A549 (cell line): ENCODE results near the gene NINL. TPM values are rescaled to one million over a fixed set of nuclear protein-coding genes. Genes with fewer than 3 reads are reported as not detected.
"Not testable (repeated sequence)": the region's sequence is repeated elsewhere in the genome, so short reads cannot be mapped to it uniquely, and the experiment has no call there.

Source experiments
- ATAC-seq, 2 experiments: fragments of 200-7000 bp in 1 of 2; fragments of >200 bp in 1 of 2; cut with Nextera tagmentation in 1 of 2; cut with Tn5 transposase in 1 of 2; 3 replicates each; pipeline versions ENCODE4 v1.8.0 to v1.9.1; 2018 to 2020; ENCODE audit warnings: mild to moderate bottlenecking in 1 of 2, moderate library complexity in 1 of 2
- CTCF ChIA-PET: fragments of 300-600 bp; sonication (Branson Sonifier 250); formaldehyde crosslinking; extraction: SDS; loops from one replicate; lab custom pipeline; 2021; ENCODE audit warnings: antibody characterized with exemption, inconsistent platforms; lab: Yijun Ruan, JAX
- POLR2A ChIA-PET: fragments of 350-600 bp; formaldehyde crosslinking; extraction: SDS; loops from one replicate; lab custom pipeline; 2021; ENCODE audit warnings: antibody characterized with exemption, inconsistent platforms; lab: Yijun Ruan, JAX
- DNase-seq, 2 experiments: peaks; one replicate each; pipeline versions ENCODE4 v3.0.0 to v3.0.0-alpha.2; 2011 to 2016; ENCODE audit warnings: low read depth in 1 of 2, low spot score in 1 of 2
- FAIRE-seq: peaks from 2 replicates; lab custom pipeline; 2011; peaks lifted over from hg19 to GRCh38; lab: Jason Lieb, UNC
- H3K27ac ChIP-seq, 2 experiments: fragments of >200 bp; sonication (Bioruptor Twin); formaldehyde crosslinking; 3 replicates each; pipeline ENCODE4 v1.5.1; 2016 to 2017
- H3K4me1 ChIP-seq: fragments of >200 bp; sonication (Bioruptor Twin); formaldehyde crosslinking; 3 replicates; pipeline ENCODE4 v1.6.1; 2016
- H3K4me2 ChIP-seq: fragments of >200 bp; sonication (Bioruptor Twin); formaldehyde crosslinking; 3 replicates; pipeline ENCODE4 v1.6.1; 2016
- H3K4me3 ChIP-seq: fragments of >200 bp; sonication (Bioruptor Twin); formaldehyde crosslinking; 3 replicates; pipeline ENCODE4 v1.5.1; 2016
- H3K9me3 ChIP-seq: fragments of >200 bp; sonication (Bioruptor Twin); formaldehyde crosslinking; 3 replicates; pipeline ENCODE4 v1.6.1; 2016
- ATOH8 ChIP-seq: fragments of 250-450 bp; sonication (Bioruptor Pico); IDR thresholded peaks from 2 replicates; pipeline ENCODE4 v1.5.0; 2020; ENCODE audit warnings: low read depth, mild to moderate bottlenecking, moderate library complexity
- BHLHE40 ChIP-seq: IDR thresholded peaks from 2 replicates; pipeline ENCODE4 v1.6.1; 2012; ENCODE audit warnings: low read depth, low read length, inconsistent platforms
- CBX2 ChIP-seq: fragments of 200-600 bp; sonication (generic); IDR thresholded peaks from 2 replicates; pipeline ENCODE4 v1.6.1; 2016; ENCODE audit warnings: low read depth, mild to moderate bottlenecking, borderline replicate concordance
- CEBPB ChIP-seq, 2 experiments: fragments of >200 bp in 1 of 2; sonication (Bioruptor Twin) in 1 of 2; formaldehyde crosslinking in 1 of 2; IDR thresholded peaks; 2 replicates each; pipeline ENCODE4 v1.6.1; 2012 to 2016
- EP300 ChIP-seq, 2 experiments: fragments of >200 bp; sonication (Bioruptor Twin); formaldehyde crosslinking; IDR thresholded peaks; 2 replicates in 1 of 2; 3 replicates in 1 of 2; pipeline ENCODE4 v1.6.1; 2016 to 2017
- FOSL2 ChIP-seq, 2 experiments: fragments of 450-650 bp in 1 of 2; fragments of >200 bp in 1 of 2; sonication (Bioruptor Twin) in 1 of 2; formaldehyde crosslinking; IDR thresholded peaks; 2 replicates each; pipeline versions ENCODE4 v1.5.0 to v1.6.1; 2016 to 2020; ENCODE audit warnings: mild to moderate bottlenecking in 1 of 2, moderate library complexity in 1 of 2
- GATA3 ChIP-seq: IDR thresholded peaks from 2 replicates; pipeline ENCODE4 v1.6.1; 2012; ENCODE audit warnings: borderline replicate concordance
- HOXB5 ChIP-seq: fragments of 250-450 bp; sonication (Bioruptor Pico); IDR thresholded peaks from 2 replicates; pipeline ENCODE4 v1.5.0; 2020; ENCODE audit warnings: mild to moderate bottlenecking, moderate library complexity
- JUNB ChIP-seq: fragments of >200 bp; sonication (Bioruptor Twin); formaldehyde crosslinking; IDR thresholded peaks from 2 replicates; pipeline ENCODE4 v1.6.1; 2016
- KDM5A ChIP-seq: fragments of 200-600 bp; sonication (generic); IDR thresholded peaks from 2 replicates; pipeline ENCODE4 v1.6.1; 2016; ENCODE audit warnings: antibody characterized with exemption, mild to moderate bottlenecking
- MAFK ChIP-seq: fragments of 450-650 bp; IDR thresholded peaks from 2 replicates; pipeline ENCODE4 v1.6.1; 2014; ENCODE audit not compliant: partially characterized antibody
- NFE2L2 ChIP-seq: fragments of 150-350 bp; conservative IDR thresholded peaks from 2 replicates; pipeline ENCODE4 v1.6.1; 2014; ENCODE audit warnings: low read length
- NR3C1 ChIP-seq: fragments of >200 bp; sonication (Bioruptor Twin); formaldehyde crosslinking; IDR thresholded peaks from 3 replicates; pipeline ENCODE4 v1.6.1; 2017
- PBX3 ChIP-seq: IDR thresholded peaks from 2 replicates; pipeline ENCODE4 v1.6.1; 2012
- PHF8 ChIP-seq: fragments of 200-600 bp; sonication (generic); IDR thresholded peaks from 2 replicates; pipeline ENCODE4 v1.6.1; 2016; ENCODE audit warnings: low read depth, mild to moderate bottlenecking, antibody characterized with exemption, moderate library complexity, borderline replicate concordance
- RARB ChIP-seq: fragments of 250-450 bp; sonication (Bioruptor Pico); IDR thresholded peaks from 2 replicates; pipeline ENCODE4 v1.8.0; 2021; ENCODE audit warnings: mild to moderate bottlenecking, moderate library complexity
- SMC3 ChIP-seq: fragments of >200 bp; sonication (Bioruptor Twin); formaldehyde crosslinking; IDR thresholded peaks from 3 replicates; pipeline ENCODE4 v1.6.1; 2018; ENCODE audit warnings: inconsistent platforms
- SREBF2 ChIP-seq: fragments of 450-650 bp; IDR thresholded peaks from 2 replicates; pipeline ENCODE4 v1.6.1; 2014; ENCODE audit warnings: mild to moderate bottlenecking, moderate library complexity
- USF2 ChIP-seq: fragments of 450-650 bp; IDR thresholded peaks from 2 replicates; pipeline ENCODE4 v1.6.1; 2014; ENCODE audit warnings: antibody characterized with exemption
- ZC3H11A ChIP-seq: fragments of 450-650 bp; IDR thresholded peaks from 2 replicates; pipeline ENCODE4 v1.6.1; 2014; ENCODE audit warnings: antibody characterized with exemption, mild to moderate bottlenecking
- ZFP36 ChIP-seq: fragments of 450-650 bp; IDR thresholded peaks from 2 replicates; pipeline ENCODE4 v1.6.1; 2014; ENCODE audit warnings: borderline replicate concordance; ENCODE audit not compliant: partially characterized antibody
- WGBS: methylation state at CpG from one replicate; pipeline ENCODE4 v1.1.6; 2017; ENCODE audit errors: missing lambda C conversion rate; 5-methylcytosine and 5-hydroxymethylcytosine counted together
- polyA plus RNA-seq, 4 experiments: library from polyadenylated mRNA; depleted of rRNA in 3 of 4; stranded (reverse); fragments of >200 nt; fragmentation: RNase III in 1 of 4; extraction: RNeasy Plus Mini Kit Qiagen cat#74134 plus additional on column Dnase treatment in 1 of 4; gene quantifications; 2 replicates in 3 of 4; 3 replicates in 1 of 4; pipeline ENCODE4 v1.2.3, GENCODE V29; 2011 to 2017

Gene NINL
- polyA plus RNA-seq, 2 of the 4 experiments (the other 2 are of a cell fraction) = 20.2 to 22.4 TPM

GRCh38 chr20:25588491-25588890 lies 3.2 kb upstream of the NINL start:
- ChIA-PET POLR2A (no interaction called here), CTCF (interaction anchor here (0.6 kb wide), 1 partner anchor 420 kb away, joined by 3 read pairs; no protein-coding TSS in a partner anchor)
- no peak for FAIRE-seq
- H3K4me1 ChIP-seq = peaks cover 14% of the 10 kb centered on the region
- no peak overlapping the region for H3K27ac ChIP-seq
- H3K9me3 ChIP-seq = no peaks in the 10 kb centered on the region
- no peak overlapping the region for H3K4me2 ChIP-seq
- 85% methylated on average over 7 of the region's 7 CpGs for WGBS
- no peak for DNase-seq
- ATAC-seq = no peak
- TF ChIP-seq KDM5A (no peak), BHLHE40 (no peak), NR3C1 (no peak), GATA3 (no peak), SREBF2 (no peak), PBX3 (no peak), EP300 (IDR thresholded peaks at IDR 0.05) (no peak), MAFK (no peak), SMC3 (no peak)
- H3K4me3 ChIP-seq = no peak overlapping the region

- TF ChIP-seq USF2 (no peak), HOXB5 (CRISPR knock-in tag) (no peak)
- ATAC-seq (no peak), DNase-seq (no peak), FAIRE-seq (no peak)
- ChIA-PET POLR2A (no interaction called here), CTCF (interaction anchor here (0.6 kb wide), 1 partner anchor 773 kb away, joined by 3 read pairs; no protein-coding TSS in a partner anchor)
- WGBS = 73% methylated on average over 5 of the region's 5 CpGs
- H3K9me3 ChIP-seq = no peaks in the 10 kb centered on the region
- no peak overlapping the region for H3K4me2 ChIP-seq
- H3K4me1 ChIP-seq = peaks cover 24% of the 10 kb centered on the region
- no peak overlapping the region for H3K27ac ChIP-seq
- H3K4me3 ChIP-seq = no peak overlapping the region
Measured at GRCh38 chr20:25587536-25587935, 2.2 kb upstream of the NINL start.

GRCh38 chr20:25586877-25587276 lies 1.5 kb upstream of the NINL start:
- DNase-seq (peak in 1 of 2 experiments; percentile 26), FAIRE-seq (no peak), ATAC-seq (no peak)
- WGBS = 73% methylated on average over 11 of the region's 11 CpGs
- Histone ChIP-seq H3K4me2 (no peak overlapping the region), H3K4me1 (peaks cover 28% of the 10 kb centered on the region), H3K4me3 (no peak overlapping the region), H3K9me3 (no peaks in the 10 kb centered on the region), H3K27ac (no peak overlapping the region)
- ChIA-PET CTCF (no interaction called here), POLR2A (no interaction called here)
- TF ChIP-seq PHF8 = no peak
- 0 out of 2 replicates have a peak, but pooled peaks have one; percentile 11 for TF ChIP-seq FOSL2 (IDR thresholded peaks at IDR 0.05)
- no peak for TF ChIP-seq FOSL2 (CRISPR knock-in tag; IDR thresholded peaks at IDR 0.05)

- POLR2A ChIA-PET, ATAC-seq, FAIRE-seq, DNase-seq, H3K9me3 ChIP-seq: not testable (repeated sequence)
- Histone ChIP-seq H3K4me2 (peak overlapping the region; percentile 78), H3K4me1 (peaks cover 43% of the 10 kb centered on the region), H3K27ac (peak overlapping the region in 1 of 2 experiments; percentile 93; a peak in 4 of 6 replicates), H3K4me3 (peak overlapping the region; percentile 71; the same call in 2 of the 3 replicates)
- CTCF ChIA-PET = interaction anchor here (1.1 to 2.2 kb wide), 5 partner anchors 9 to 41 kb away, joined by 3 to 6 read pairs (median 3); no protein-coding TSS in a partner anchor
- WGBS = 82% methylated on average over 7 of the region's 7 CpGs
Measured at GRCh38 chr20:25583607-25584006, 1.7 kb downstream of the NINL start.

GRCh38 chr20:25580711-25581110 lies 4.6 kb downstream of the NINL start:
- no peak for FAIRE-seq
- CTCF ChIA-PET = no interaction called here
- DNase-seq = no peak
- POLR2A ChIA-PET = interaction anchor here (0.7 kb wide), 1 partner anchor 27 kb away, joined by 4 read pairs; no protein-coding TSS in a partner anchor
- ATAC-seq = no peak
- Histone ChIP-seq H3K4me3 (no peak overlapping the region), H3K4me1 (peaks cover 36% of the 10 kb centered on the region; the same call in 2 of the 3 replicates), H3K9me3 (no peaks in the 10 kb centered on the region), H3K27ac (no peak overlapping the region), H3K4me2 (no peak overlapping the region)
- TF ChIP-seq NFE2L2 (no peak), ZFP36 (no peak), USF2 (no peak), CBX2 (no peak), CEBPB (IDR thresholded peaks at IDR 0.05) (no peak), ATOH8 (CRISPR knock-in tag) (no peak), PBX3 (no peak), JUNB (no peak), ZC3H11A (no peak), RARB (no peak)
- WGBS = 69% methylated on average over 4 of the region's 4 CpGs
